GM20000 (cell line): Measurements from ENCODE around the gene PLEKHA5.
"Not testable (repeated sequence)": the region's sequence is repeated elsewhere in the genome, so short reads cannot be mapped to it uniquely, and the experiment has no call there.

ENCODE experiments used
- DNase-seq: peaks from one replicate; pipeline ENCODE4 v3.0.0; 2012; ENCODE audit warnings: low spot score
- TF ChIP-seq, protein P1 (sequence below): IDR thresholded peaks from 2 replicates; pipeline ENCODE4 v1.5.1; 2012; ENCODE audit warnings: mild to moderate bottlenecking, control low read depth; ENCODE audit errors: extremely low read depth, missing control alignments

Gene PLEKHA5

DNA sequence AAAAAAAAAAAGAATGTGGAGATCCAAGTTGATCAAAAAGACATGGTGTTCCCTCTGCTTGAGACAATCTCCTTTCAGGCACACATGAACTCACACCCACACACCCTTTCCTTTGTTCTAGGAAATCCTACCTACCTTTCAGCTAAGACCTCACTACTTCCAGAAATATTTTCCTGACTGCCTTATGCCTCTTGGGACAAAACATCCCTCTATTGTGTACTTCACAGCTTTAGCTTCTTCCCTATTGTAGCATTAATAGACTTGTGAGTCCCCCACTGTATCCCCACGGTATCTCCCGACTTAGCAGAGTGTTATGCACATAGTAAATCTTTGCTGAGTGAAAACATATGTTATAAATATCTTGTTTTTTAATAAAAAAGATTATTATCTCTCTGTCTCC, 264.9 kb downstream of the PLEKHA5 start:
- DNase-seq, result no peak

DNA sequence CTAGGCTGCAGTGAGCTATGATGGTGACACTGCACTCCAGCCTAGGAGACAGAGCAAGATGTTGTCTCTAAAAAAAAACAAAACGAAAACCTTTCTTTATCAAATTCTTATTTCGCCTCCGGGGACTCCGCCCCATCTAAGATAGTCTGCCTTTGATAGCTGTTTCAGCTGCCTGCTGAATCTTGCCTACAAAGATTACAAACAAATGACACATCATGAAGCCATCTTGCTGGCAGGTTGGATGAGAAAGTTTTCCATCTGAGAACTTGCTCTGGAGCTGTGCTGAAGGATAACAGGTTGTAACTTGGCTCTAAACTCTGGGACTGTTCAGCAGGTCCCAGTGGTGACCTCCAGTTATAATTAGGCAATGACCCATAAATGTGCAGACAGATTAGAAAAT, 268.0 kb downstream of the PLEKHA5 start:
- no peak for DNase-seq
- TF ChIP-seq, protein P1, sequence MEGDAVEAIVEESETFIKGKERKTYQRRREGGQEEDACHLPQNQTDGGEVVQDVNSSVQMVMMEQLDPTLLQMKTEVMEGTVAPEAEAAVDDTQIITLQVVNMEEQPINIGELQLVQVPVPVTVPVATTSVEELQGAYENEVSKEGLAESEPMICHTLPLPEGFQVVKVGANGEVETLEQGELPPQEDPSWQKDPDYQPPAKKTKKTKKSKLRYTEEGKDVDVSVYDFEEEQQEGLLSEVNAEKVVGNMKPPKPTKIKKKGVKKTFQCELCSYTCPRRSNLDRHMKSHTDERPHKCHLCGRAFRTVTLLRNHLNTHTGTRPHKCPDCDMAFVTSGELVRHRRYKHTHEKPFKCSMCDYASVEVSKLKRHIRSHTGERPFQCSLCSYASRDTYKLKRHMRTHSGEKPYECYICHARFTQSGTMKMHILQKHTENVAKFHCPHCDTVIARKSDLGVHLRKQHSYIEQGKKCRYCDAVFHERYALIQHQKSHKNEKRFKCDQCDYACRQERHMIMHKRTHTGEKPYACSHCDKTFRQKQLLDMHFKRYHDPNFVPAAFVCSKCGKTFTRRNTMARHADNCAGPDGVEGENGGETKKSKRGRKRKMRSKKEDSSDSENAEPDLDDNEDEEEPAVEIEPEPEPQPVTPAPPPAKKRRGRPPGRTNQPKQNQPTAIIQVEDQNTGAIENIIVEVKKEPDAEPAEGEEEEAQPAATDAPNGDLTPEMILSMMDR, result no peak

More for the DNA sequence above, 264.9 kb downstream of the PLEKHA5 start:
- TF ChIP-seq, protein P1, result no peak

DNA sequence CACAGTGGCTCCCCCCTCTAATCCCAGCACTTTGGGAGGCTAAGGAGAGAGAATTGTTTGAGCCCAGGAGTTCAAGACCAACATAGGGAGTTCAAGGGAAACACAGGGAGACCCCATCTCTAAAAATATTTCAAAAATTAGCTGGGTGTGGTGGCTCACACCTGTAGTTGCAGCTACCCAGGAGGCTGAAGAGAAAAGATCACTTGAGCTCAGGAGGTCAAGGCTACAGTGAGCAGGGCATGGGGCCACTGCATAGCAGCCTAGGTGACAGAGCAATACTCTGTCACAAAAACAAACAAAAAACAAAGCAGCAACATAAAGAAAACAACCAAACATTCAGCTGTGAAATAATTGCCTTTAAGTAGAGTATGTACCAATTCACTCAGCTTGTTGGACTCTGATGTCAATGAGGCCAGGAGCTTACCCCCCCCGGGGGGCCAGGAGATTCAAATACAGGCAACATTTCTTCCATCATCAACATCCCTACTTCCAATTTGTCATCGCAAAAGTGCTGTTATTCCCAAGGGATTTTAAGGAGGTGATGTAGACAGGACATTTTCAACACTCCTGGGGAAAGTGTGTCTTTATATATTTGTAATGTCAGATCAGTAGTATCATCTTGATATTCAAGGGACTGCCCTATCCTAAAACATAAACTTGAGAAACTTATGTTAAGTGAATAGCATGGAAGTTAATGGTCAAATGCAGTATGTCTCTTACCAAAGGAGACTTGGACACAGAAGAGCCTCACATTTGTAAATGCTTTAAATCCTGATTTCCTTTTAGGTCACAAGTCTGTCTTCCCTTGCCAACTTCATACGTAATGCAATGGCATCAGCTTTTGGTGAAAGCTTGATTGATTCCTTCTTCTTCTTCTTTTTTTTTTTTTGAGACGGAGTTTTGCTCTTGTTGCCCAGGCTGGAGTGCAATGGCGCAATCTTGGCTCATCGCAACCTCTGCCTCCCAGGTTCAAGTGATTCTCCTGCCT, 269.1 kb downstream of the PLEKHA5 start:
- DNase-seq, result no peak
- TF ChIP-seq, protein P1, result no peak

DNA sequence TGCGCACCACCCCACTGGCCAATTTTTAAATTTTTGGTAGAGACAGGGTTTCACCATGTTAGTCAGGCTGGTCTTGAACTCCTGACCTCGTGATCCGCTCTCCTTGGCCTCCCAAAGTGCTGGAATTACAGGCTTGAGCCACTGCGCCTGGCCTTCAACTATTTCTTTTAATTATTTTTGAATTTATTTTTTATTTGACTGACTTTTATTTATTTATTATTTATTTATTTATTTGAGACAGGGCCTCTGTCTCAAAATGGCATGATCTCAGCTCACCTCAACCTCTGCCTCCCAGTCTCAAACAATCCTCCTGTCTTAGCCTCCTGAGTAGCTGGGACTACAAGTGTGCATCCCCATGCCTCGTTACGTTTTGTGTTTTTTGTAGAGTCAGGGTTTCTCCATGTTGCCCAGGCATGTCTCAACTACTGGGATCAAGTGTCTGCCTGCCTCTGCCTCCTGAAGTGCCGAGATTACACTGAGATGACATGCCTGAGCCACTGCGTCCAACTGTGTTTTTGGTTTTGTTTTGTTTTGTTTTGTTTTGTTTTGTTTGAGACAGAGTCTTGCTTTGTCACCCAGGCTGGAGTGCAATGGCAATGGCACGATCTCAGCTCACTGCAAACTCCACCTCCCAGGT, 271.2 kb downstream of the PLEKHA5 start:
- not testable (repeated sequence) for DNase-seq

DNA sequence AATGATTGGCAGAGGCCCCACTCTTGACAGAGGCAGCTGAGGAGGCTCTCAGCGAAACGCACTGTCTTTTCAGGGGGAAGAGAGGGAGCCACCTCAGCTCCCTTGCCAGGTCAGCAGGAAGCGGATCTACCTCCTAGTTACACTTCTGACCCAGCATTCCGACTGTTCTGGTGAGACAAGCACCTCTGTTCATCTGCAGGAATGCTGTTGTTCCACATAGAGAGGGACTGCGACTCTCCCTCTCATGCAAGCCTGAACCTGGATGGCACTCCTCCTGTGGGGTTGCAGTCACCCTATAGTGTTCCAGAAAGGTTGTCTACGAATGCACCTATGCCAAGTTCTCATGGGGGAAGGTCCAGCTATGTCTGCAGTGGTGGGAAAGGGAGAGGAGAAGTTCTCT, 272.7 kb downstream of the PLEKHA5 start:
- DNase-seq, result no peak
- TF ChIP-seq, protein P1, result no peak

DNA sequence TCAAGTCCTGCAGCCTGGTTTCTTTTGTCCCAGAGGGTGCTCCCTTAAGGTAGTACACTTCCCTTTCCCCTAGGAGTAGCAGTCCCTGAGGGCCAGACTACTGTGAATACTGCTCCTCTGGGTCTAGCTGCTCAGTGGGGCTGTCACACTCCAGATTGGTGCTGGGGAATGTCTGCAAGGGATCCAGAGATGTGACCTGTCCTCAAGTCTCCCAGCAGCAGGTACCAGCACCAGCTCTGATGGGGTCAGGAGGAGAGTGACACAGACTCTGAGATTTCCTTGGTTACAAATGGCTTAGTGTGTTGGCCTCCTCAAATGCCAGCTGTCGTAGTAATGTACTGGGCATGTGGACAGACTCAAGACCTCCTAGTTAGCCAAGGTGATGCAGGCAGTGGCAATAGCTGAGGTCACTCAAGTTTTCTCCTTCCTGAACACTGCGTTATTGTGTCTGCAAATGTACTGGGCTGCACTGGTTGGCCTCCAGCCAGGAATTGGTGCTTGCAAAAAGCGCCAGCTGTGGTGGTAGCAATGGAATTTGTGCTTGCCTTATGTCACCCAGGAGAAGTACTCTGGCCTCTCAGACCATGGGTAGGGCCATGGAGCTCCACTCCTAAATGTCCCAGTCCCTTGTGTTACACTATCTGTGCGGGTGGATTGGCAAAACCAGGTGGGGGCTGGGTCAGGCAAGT, 273.4 kb downstream of the PLEKHA5 start:
- no peak for DNase-seq
- TF ChIP-seq, protein P1, result no peak

DNA sequence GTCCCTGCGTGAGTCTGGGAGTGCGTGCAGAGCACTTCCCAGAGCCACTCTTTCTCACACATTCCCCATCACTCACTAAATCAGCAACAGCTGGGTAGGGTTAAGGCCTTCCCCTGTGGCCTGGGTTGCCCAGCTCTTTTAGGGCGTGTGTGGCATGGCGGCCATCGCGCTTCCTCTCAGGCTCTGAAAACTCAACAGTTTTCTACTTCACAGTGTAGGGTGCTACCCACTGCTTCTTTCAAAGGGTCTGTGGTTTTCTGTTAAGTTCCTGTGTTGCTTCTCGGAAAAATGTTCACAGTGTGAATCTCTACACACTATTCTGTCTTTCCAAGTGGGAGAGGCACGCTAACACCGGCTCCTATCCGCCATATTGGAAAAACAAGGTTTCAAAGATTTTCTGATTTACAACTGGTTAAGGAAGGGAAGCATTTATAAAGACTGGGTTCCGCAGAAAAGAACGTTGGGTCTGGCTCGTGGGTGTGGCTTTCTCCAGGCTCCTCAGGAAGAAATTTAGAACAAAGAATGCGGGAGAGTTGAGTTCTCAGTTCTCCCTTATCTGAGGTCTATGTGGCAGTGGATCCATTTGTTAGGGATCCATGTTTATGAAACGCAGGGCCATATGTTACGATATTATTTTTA, 274.8 kb downstream of the PLEKHA5 start:
- TF ChIP-seq, protein P1, result no peak
- no peak for DNase-seq
